ENCODE results near the gene SLC38A10. TPM values are rescaled to one million over a fixed set of nuclear protein-coding genes. Genes with fewer than 3 reads are reported as not detected.

Gene SLC38A10
- total and polyA plus RNA-seq, 2 of the 13 experiments (the other 11 are each of a cell fraction or from before 2014, with no cell fraction given) = 23.4 to 55.8 TPM

- TF ChIP-seq, protein P1, sequence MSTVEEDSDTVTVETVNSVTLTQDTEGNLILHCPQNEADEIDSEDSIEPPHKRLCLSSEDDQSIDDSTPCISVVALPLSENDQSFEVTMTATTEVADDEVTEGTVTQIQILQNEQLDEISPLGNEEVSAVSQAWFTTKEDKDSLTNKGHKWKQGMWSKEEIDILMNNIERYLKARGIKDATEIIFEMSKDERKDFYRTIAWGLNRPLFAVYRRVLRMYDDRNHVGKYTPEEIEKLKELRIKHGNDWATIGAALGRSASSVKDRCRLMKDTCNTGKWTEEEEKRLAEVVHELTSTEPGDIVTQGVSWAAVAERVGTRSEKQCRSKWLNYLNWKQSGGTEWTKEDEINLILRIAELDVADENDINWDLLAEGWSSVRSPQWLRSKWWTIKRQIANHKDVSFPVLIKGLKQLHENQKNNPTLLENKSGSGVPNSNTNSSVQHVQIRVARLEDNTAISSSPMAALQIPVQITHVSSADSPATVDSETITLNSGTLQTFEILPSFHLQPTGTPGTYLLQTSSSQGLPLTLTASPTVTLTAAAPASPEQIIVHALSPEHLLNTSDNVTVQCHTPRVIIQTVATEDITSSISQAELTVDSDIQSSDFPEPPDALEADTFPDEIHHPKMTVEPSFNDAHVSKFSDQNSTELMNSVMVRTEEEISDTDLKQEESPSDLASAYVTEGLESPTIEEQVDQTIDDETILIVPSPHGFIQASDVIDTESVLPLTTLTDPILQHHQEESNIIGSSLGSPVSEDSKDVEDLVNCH (CRISPR knock-in tag; IDR thresholded peaks at IDR 0.05) = no peak
- no peak for TF ChIP-seq EHMT2 (IDR thresholded peaks at IDR 0.05; ENCODE audit: borderline replicate concordance, low read depth, low read length)
Measured at GRCh38 chr17:81206657-81207056, 88.5 kb downstream of the SLC38A10 start (continued).

GRCh38 chr17:81206166-81206565 is 88.9 kb downstream of the SLC38A10 start:
- CTCF ChIA-PET (ENCODE audit: low intra/inter-chr PET ratio, low total read pairs) = no interaction called here
- no peaks in the 10 kb centered on the region for H3K27me3 ChIP-seq (ENCODE audit: control insufficient read depth in 1 of 2, insufficient read depth in 2 of 2, low read length in 2 of 2)
- H4K20me1 ChIP-seq (ENCODE audit: insufficient read depth, low read length) = no peaks in the 10 kb centered on the region; the same call in 1 of the 2 replicates
- DNase-seq (ENCODE audit: low spot score) (no peak), FAIRE-seq (no peak), ATAC-seq (no peak)
- H2AFZ ChIP-seq (ENCODE audit: low read length) = no peak overlapping the region
- no peaks in the 10 kb centered on the region for H3K79me2 ChIP-seq (ENCODE audit: insufficient read depth, low read length)
- in situ Hi-C loops (cut with HindIII; ENCODE audit: extremely low pct_ligation_motif_present, low pct_unique_long_range_greater_than_20kb) = no loop called here
- H3K9me3 ChIP-seq (ENCODE audit: low read length) = no peaks in the 10 kb centered on the region
- WGBS (ENCODE audit: low lambda C conversion rate) = 83% methylated on average over 4 of the region's 4 CpGs
- POLR2A ChIA-PET = no interaction called here
- TF ChIP-seq PRMT3 (CRISPR knock-in tag; IDR thresholded peaks at IDR 0.05; ENCODE audit: borderline replicate concordance, low read depth) = no peak
- TF ChIP-seq ZNF333 (CRISPR knock-in tag; IDR thresholded peaks at IDR 0.05; ENCODE audit: borderline replicate concordance) = no peak
- H3K9ac ChIP-seq (ENCODE audit: insufficient read depth, low read depth, low read length) = no peak overlapping the region
- peaks cover 17 to 44% of the 10 kb centered on the region in 2 experiments; a peak in 4 of 5 replicates for H3K36me3 ChIP-seq (replicated peaks in 1 of 2; ENCODE audit: control insufficient read depth in 1 of 2, insufficient read depth in 2 of 2, low read length in 2 of 2)
- intact Hi-C loops (cut with micrococcal nuclease; ENCODE audit: unreplicated experiment) = no loop called here
- no TSS peak for BruUV-seq (replicated peaks)
- H3K4me3 ChIP-seq (replicated peaks in 1 of 3; ENCODE audit: insufficient read depth in 1 of 3, low read depth in 2 of 3, low read length in 3 of 3) = no peak overlapping the region
- H3K27ac ChIP-seq (ENCODE audit: extremely low read length, insufficient read depth, low read length) = no peak overlapping the region
- no peaks in the 10 kb centered on the region for H3K4me1 ChIP-seq (ENCODE audit: insufficient read depth, low read length)
- H3K4me2 ChIP-seq (ENCODE audit: low read depth, low read length) = no peak overlapping the region

Data from HepG2 (cell line).